GM23338 (cell line): ENCODE measurements around the gene RYR3. TPM values are rescaled to one million over a fixed set of nuclear protein-coding genes. Genes with fewer than 3 reads are reported as not detected.

Experiments used
- ATAC-seq: fragments of 200-7000 bp; cut with Tn5 transposase; 3 replicates; pipeline ENCODE4 v1.9.1; 2020
- DNase-seq: peaks from one replicate; pipeline ENCODE4 v3.0.0-alpha.2; 2015; ENCODE audit warnings: low spot score
- H2AFZ ChIP-seq: fragments of 200-600 bp; sonication (generic); 2 replicates; pipeline ENCODE4 v1.8.0; 2016; ENCODE audit warnings: antibody characterized with exemption, mild to moderate bottlenecking, moderate library complexity
- H3F3A ChIP-seq: fragments of 200-600 bp; sonication (generic); replicated peaks from 2 replicates; pipeline ENCODE4 v1.8.0; 2017; ENCODE audit warnings: antibody characterized with exemption, mixed run types, low read depth
- H3K27ac ChIP-seq: fragments of 200-600 bp; sonication (generic); 2 replicates; pipeline ENCODE4 v1.6.1; 2016; ENCODE audit warnings: low read depth
- H3K27me3 ChIP-seq: fragments of 200-600 bp; sonication (generic); 2 replicates; pipeline ENCODE4 v1.8.0; 2016; ENCODE audit warnings: mild to moderate bottlenecking, mixed run types, moderate library complexity; ENCODE audit not compliant: insufficient read depth
- H3K36me3 ChIP-seq: fragments of 200-600 bp; sonication (generic); 2 replicates; pipeline ENCODE4 v1.8.0; 2016; ENCODE audit warnings: mild to moderate bottlenecking; ENCODE audit not compliant: insufficient read depth
- H3K4me1 ChIP-seq: fragments of 200-600 bp; sonication (generic); 2 replicates; pipeline ENCODE4 v1.8.0; 2016; ENCODE audit warnings: mild to moderate bottlenecking, moderate library complexity; ENCODE audit not compliant: insufficient read depth
- H3K4me2 ChIP-seq: fragments of 200-600 bp; sonication (generic); 2 replicates; pipeline ENCODE4 v1.7.1; 2017; ENCODE audit warnings: mixed run types
- H3K4me3 ChIP-seq: fragments of 200-600 bp; sonication (generic); 2 replicates; pipeline ENCODE4 v1.6.1; 2016; ENCODE audit warnings: mixed run types
- H3K79me2 ChIP-seq: fragments of 200-600 bp; sonication (generic); replicated peaks from 2 replicates; pipeline ENCODE4 v1.8.0; 2017; ENCODE audit warnings: mild to moderate bottlenecking; ENCODE audit not compliant: insufficient read depth
- H3K9me2 ChIP-seq: fragments of 200-600 bp; sonication (generic); 2 replicates; pipeline ENCODE4 v1.8.0; 2017; ENCODE audit not compliant: insufficient read depth
- H4K20me1 ChIP-seq: fragments of 200-600 bp; sonication (generic); replicated peaks from 2 replicates; pipeline ENCODE4 v1.8.0; 2017; ENCODE audit warnings: mild to moderate bottlenecking; ENCODE audit not compliant: insufficient read depth
- H3K27ac Mint-ChIP-seq: 2 replicates; pipeline ENCODE4 v1.8.0; 2020; ENCODE audit warnings: inconsistent platforms, mild to moderate bottlenecking, moderate library complexity, mixed read lengths
- H3K27me3 Mint-ChIP-seq: 3 replicates; pipeline ENCODE4 v1.8.0; 2022; ENCODE audit warnings: low read depth, mild to moderate bottlenecking, moderate library complexity, mixed read lengths, inconsistent platforms; ENCODE audit not compliant: insufficient read depth, poor library complexity
- H3K36me3 Mint-ChIP-seq: 3 replicates; pipeline ENCODE4 v1.8.0; 2021; ENCODE audit warnings: low read depth, mild to moderate bottlenecking, inconsistent platforms, moderate library complexity, mixed read lengths
- H3K4me1 Mint-ChIP-seq: 3 replicates; pipeline ENCODE4 v1.8.0; 2020; ENCODE audit warnings: mild to moderate bottlenecking, inconsistent platforms, mixed read lengths
- H3K4me3 Mint-ChIP-seq: 3 replicates; pipeline ENCODE4 v1.8.0; 2021; ENCODE audit warnings: moderate library complexity, mild to moderate bottlenecking, inconsistent platforms, mixed read lengths
- H3K9me3 Mint-ChIP-seq: 3 replicates; pipeline ENCODE4 v1.8.0; 2020; ENCODE audit warnings: moderate library complexity, mild to moderate bottlenecking, inconsistent platforms, mixed read lengths
- CREB1 ChIP-seq: fragments of 250-450 bp; sonication (Bioruptor Pico); IDR thresholded peaks from 2 replicates; pipeline ENCODE4 v1.5.0; 2020; ENCODE audit warnings: low read depth, mild to moderate bottlenecking, moderate library complexity
- EZH2 ChIP-seq: fragments of 200-600 bp; sonication (generic); IDR thresholded peaks from one replicate; pipeline ENCODE4 v1.8.0; 2017; ENCODE audit warnings: antibody characterized with exemption, mild to moderate bottlenecking, low read depth; ENCODE audit not compliant: unreplicated experiment
- EZH2phosphoT487 ChIP-seq: fragments of 200-600 bp; sonication (generic); IDR thresholded peaks from one replicate; pipeline ENCODE4 v1.8.1; 2018; ENCODE audit warnings: antibody characterized with exemption; ENCODE audit not compliant: unreplicated experiment
- JUNB ChIP-seq: IDR thresholded peaks from one replicate; pipeline ENCODE4 v1.6.1; 2016; ENCODE audit warnings: antibody characterized with exemption; ENCODE audit not compliant: unreplicated experiment
- NANOG ChIP-seq: IDR thresholded peaks from 2 replicates; pipeline ENCODE4 v1.6.1; 2016; ENCODE audit warnings: antibody characterized with exemption, borderline replicate concordance
- POLR2AphosphoS5 ChIP-seq: IDR thresholded peaks from 2 replicates; pipeline ENCODE4 v1.6.1; 2016; ENCODE audit warnings: antibody characterized with exemption, low read depth
- STAT1 ChIP-seq: IDR thresholded peaks from one replicate; pipeline ENCODE4 v1.6.1; 2016; ENCODE audit warnings: antibody characterized with exemption; ENCODE audit not compliant: unreplicated experiment
- ZNF114 ChIP-seq: fragments of 250-450 bp; sonication (Bioruptor Pico); IDR thresholded peaks from 2 replicates; pipeline ENCODE4 v1.5.0; 2020; ENCODE audit warnings: mild to moderate bottlenecking, moderate library complexity
- ZNF331 ChIP-seq: fragments of 250-450 bp; sonication (Bioruptor Pico); IDR thresholded peaks from 2 replicates; pipeline ENCODE4 v1.5.0; 2020; ENCODE audit warnings: low read depth, mild to moderate bottlenecking, moderate library complexity
- polyA plus RNA-seq: library from polyadenylated mRNA; unstranded; fragments of >200 nt; fragmentation: Nextera tagmentation; extraction: Ambion mirVana; gene quantifications from 2 replicates; pipeline ENCODE4 v1.2.1, GENCODE V29; 2016
- total RNA-seq: library from RNA; depleted of rRNA; stranded (reverse); fragments of >200 nt; shearing (Covaris generic); gene quantifications from 2 replicates; pipeline ENCODE4 v1.2.3, GENCODE V29; 2014
- TF ChIP-seq, protein P1 (sequence below), 2 experiments: fragments of 200-600 bp in 1 of 2; sonication (generic) in 1 of 2; conservative IDR thresholded peaks; 2 replicates each; pipeline versions ENCODE4 v1.5.1 to v1.6.1; 2016 to 2017; ENCODE audit warnings: antibody characterized with exemption in 2 of 2, low read depth in 2 of 2, mild to moderate bottlenecking in 2 of 2, moderate library complexity in 1 of 2
- TF ChIP-seq, protein P2 (sequence below): fragments of 250-450 bp; sonication (Bioruptor Pico); IDR thresholded peaks from 2 replicates; pipeline ENCODE4 v1.5.0; 2020; ENCODE audit warnings: mild to moderate bottlenecking, moderate library complexity
- TF ChIP-seq, protein P3 (sequence below): IDR thresholded peaks from 2 replicates; pipeline ENCODE4 v1.6.1; 2016; ENCODE audit warnings: antibody characterized with exemption
- TF ChIP-seq, protein P4 (sequence below): IDR thresholded peaks from one replicate; pipeline ENCODE4 v1.6.1; 2018; ENCODE audit warnings: antibody characterized with exemption; ENCODE audit not compliant: unreplicated experiment

RYR3 gene
- total and polyA plus RNA-seq, 2 experiments from 2014 or later = 1.1 to 1.2 TPM

DNA sequence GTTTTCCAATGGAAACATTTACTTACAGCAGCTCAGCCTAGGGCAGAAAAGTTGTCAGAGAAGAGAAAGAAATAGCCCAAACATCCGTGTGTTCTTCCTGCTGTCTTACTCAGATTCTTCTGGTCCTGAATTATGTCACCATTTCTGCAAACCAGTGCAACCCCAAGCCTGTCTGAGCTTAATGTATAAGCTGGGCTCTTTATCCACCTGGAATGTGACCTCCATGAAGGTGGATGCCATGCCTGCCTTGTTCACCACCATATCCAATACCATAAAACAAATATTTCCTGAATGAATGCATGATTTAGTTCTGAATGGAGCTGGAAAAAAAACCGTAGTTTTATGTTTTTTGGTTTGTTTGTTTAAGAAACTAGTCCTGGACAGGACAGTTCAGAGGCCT lies 150.9 kb downstream of the RYR3 start:
- Mint-ChIP-seq H3K4me3 (no peak overlapping the region), H3K4me1 (peaks cover under 1% of the 10 kb centered on the region; the same call in 1 of the 3 replicates), H3K27me3 (no peaks in the 10 kb centered on the region), H3K27ac (no peak overlapping the region), H3K36me3 (no peaks in the 10 kb centered on the region), H3K9me3 (no peaks in the 10 kb centered on the region)
- no peaks in the 10 kb centered on the region for H3K27me3 ChIP-seq
- no peak overlapping the region for H3K27ac ChIP-seq
- H3K4me2 ChIP-seq = no peak overlapping the region
- no peak for TF ChIP-seq EZH2phosphoT487
- TF ChIP-seq ZNF331 = no peak
- TF ChIP-seq, protein P1, sequence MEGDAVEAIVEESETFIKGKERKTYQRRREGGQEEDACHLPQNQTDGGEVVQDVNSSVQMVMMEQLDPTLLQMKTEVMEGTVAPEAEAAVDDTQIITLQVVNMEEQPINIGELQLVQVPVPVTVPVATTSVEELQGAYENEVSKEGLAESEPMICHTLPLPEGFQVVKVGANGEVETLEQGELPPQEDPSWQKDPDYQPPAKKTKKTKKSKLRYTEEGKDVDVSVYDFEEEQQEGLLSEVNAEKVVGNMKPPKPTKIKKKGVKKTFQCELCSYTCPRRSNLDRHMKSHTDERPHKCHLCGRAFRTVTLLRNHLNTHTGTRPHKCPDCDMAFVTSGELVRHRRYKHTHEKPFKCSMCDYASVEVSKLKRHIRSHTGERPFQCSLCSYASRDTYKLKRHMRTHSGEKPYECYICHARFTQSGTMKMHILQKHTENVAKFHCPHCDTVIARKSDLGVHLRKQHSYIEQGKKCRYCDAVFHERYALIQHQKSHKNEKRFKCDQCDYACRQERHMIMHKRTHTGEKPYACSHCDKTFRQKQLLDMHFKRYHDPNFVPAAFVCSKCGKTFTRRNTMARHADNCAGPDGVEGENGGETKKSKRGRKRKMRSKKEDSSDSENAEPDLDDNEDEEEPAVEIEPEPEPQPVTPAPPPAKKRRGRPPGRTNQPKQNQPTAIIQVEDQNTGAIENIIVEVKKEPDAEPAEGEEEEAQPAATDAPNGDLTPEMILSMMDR (conservative IDR thresholded peaks at IDR 0.05; ENCODE audit: low read depth in 2 of 2) = no peak
- TF ChIP-seq, protein P2, sequence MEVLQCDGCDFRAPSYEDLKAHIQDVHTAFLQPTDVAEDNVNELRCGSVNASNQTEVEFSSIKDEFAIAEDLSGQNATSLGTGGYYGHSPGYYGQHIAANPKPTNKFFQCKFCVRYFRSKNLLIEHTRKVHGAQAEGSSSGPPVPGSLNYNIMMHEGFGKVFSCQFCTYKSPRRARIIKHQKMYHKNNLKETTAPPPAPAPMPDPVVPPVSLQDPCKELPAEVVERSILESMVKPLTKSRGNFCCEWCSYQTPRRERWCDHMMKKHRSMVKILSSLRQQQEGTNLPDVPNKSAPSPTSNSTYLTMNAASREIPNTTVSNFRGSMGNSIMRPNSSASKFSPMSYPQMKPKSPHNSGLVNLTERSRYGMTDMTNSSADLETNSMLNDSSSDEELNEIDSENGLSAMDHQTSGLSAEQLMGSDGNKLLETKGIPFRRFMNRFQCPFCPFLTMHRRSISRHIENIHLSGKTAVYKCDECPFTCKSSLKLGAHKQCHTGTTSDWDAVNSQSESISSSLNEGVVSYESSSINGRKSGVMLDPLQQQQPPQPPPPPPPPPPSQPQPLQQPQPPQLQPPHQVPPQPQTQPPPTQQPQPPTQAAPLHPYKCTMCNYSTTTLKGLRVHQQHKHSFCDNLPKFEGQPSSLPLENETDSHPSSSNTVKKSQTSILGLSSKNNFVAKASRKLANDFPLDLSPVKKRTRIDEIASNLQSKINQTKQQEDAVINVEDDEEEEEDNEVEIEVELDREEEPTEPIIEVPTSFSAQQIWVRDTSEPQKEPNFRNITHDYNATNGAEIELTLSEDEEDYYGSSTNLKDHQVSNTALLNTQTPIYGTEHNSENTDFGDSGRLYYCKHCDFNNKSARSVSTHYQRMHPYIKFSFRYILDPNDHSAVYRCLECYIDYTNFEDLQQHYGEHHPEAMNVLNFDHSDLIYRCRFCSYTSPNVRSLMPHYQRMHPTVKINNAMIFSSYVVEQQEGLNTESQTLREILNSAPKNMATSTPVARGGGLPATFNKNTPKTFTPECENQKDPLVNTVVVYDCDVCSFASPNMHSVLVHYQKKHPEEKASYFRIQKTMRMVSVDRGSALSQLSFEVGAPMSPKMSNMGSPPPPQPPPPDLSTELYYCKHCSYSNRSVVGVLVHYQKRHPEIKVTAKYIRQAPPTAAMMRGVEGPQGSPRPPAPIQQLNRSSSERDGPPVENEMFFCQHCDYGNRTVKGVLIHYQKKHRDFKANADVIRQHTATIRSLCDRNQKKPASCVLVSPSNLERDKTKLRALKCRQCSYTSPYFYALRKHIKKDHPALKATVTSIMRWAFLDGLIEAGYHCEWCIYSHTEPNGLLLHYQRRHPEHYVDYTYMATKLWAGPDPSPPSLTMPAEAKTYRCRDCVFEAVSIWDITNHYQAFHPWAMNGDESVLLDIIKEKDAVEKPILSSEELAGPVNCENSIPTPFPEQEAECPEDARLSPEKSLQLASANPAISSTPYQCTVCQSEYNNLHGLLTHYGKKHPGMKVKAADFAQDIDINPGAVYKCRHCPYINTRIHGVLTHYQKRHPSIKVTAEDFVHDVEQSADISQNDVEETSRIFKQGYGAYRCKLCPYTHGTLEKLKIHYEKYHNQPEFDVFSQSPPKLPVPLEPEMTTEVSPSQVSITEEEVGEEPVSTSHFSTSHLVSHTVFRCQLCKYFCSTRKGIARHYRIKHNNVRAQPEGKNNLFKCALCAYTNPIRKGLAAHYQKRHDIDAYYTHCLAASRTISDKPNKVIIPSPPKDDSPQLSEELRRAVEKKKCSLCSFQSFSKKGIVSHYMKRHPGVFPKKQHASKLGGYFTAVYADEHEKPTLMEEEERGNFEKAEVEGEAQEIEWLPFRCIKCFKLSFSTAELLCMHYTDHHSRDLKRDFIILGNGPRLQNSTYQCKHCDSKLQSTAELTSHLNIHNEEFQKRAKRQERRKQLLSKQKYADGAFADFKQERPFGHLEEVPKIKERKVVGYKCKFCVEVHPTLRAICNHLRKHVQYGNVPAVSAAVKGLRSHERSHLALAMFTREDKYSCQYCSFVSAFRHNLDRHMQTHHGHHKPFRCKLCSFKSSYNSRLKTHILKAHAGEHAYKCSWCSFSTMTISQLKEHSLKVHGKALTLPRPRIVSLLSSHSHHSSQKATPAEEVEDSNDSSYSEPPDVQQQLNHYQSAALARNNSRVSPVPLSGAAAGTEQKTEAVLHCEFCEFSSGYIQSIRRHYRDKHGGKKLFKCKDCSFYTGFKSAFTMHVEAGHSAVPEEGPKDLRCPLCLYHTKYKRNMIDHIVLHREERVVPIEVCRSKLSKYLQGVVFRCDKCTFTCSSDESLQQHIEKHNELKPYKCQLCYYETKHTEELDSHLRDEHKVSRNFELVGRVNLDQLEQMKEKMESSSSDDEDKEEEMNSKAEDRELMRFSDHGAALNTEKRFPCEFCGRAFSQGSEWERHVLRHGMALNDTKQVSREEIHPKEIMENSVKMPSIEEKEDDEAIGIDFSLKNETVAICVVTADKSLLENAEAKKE (CRISPR knock-in tag) = no peak
- TF ChIP-seq, protein P3, sequence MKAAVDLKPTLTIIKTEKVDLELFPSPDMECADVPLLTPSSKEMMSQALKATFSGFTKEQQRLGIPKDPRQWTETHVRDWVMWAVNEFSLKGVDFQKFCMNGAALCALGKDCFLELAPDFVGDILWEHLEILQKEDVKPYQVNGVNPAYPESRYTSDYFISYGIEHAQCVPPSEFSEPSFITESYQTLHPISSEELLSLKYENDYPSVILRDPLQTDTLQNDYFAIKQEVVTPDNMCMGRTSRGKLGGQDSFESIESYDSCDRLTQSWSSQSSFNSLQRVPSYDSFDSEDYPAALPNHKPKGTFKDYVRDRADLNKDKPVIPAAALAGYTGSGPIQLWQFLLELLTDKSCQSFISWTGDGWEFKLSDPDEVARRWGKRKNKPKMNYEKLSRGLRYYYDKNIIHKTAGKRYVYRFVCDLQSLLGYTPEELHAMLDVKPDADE = no peak
- TF ChIP-seq EZH2 = no peak
- TF ChIP-seq, protein P4, sequence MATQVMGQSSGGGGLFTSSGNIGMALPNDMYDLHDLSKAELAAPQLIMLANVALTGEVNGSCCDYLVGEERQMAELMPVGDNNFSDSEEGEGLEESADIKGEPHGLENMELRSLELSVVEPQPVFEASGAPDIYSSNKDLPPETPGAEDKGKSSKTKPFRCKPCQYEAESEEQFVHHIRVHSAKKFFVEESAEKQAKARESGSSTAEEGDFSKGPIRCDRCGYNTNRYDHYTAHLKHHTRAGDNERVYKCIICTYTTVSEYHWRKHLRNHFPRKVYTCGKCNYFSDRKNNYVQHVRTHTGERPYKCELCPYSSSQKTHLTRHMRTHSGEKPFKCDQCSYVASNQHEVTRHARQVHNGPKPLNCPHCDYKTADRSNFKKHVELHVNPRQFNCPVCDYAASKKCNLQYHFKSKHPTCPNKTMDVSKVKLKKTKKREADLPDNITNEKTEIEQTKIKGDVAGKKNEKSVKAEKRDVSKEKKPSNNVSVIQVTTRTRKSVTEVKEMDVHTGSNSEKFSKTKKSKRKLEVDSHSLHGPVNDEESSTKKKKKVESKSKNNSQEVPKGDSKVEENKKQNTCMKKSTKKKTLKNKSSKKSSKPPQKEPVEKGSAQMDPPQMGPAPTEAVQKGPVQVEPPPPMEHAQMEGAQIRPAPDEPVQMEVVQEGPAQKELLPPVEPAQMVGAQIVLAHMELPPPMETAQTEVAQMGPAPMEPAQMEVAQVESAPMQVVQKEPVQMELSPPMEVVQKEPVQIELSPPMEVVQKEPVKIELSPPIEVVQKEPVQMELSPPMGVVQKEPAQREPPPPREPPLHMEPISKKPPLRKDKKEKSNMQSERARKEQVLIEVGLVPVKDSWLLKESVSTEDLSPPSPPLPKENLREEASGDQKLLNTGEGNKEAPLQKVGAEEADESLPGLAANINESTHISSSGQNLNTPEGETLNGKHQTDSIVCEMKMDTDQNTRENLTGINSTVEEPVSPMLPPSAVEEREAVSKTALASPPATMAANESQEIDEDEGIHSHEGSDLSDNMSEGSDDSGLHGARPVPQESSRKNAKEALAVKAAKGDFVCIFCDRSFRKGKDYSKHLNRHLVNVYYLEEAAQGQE = no peak
- TF ChIP-seq JUNB = no peak
- TF ChIP-seq STAT1 = no peak
- TF ChIP-seq NANOG = no peak
- no peak for TF ChIP-seq ZNF114 (CRISPR knock-in tag)
- TF ChIP-seq CREB1 (CRISPR knock-in tag) = no peak
- no peak for TF ChIP-seq POLR2AphosphoS5
- H3K4me1 ChIP-seq = peaks cover under 1% of the 10 kb centered on the region; the same call in 1 of the 2 replicates
- ATAC-seq (no peak), DNase-seq (no peak)
- no peaks in the 10 kb centered on the region for H4K20me1 ChIP-seq
- H2AFZ ChIP-seq = no peak overlapping the region
- no peaks in the 10 kb centered on the region for H3F3A ChIP-seq
- H3K9me2 ChIP-seq = peaks cover 13% of the 10 kb centered on the region
- no peaks in the 10 kb centered on the region for H3K36me3 ChIP-seq
- H3K79me2 ChIP-seq = no peaks in the 10 kb centered on the region
- H3K4me3 ChIP-seq = no peak overlapping the region
